GM18951 (cell line): ENCODE data around the gene STXBP1.

ENCODE experiments used
- POLR2A ChIP-seq: IDR thresholded peaks from 4 replicates; pipeline ENCODE4 v1.6.1; 2011; ENCODE audit warnings: mild to moderate bottlenecking; ENCODE audit not compliant: insufficient read length, insufficient read depth; ENCODE audit errors: extremely low read depth
- in situ Hi-C: fragments of 300-500 bp; cut with MboI; formaldehyde crosslinking; loops from one replicate; pipeline ENCODE4 v1.12.0; 2022; ENCODE audit warnings: low sequenced_read_pairs, mixed read lengths, inconsistent platforms; ENCODE audit not compliant: unreplicated experiment

The STXBP1 gene

GRCh38 chr9:127662617-127663016, 50.5 kb downstream of the STXBP1 start:
- in situ Hi-C loops = no loop called here
- no peak for TF ChIP-seq POLR2A

GRCh38 chr9:127664324-127664677, 52.2 kb downstream of the STXBP1 start:
- no peak for TF ChIP-seq POLR2A
- in situ Hi-C loops = no loop called here

GRCh38 chr9:127664678-127665507, 52.8 kb downstream of the STXBP1 start:
- TF ChIP-seq POLR2A = no peak
- in situ Hi-C loops = no loop called here

GRCh38 chr9:127667127-127667844, 55.2 kb downstream of the STXBP1 start:
- no peak for TF ChIP-seq POLR2A
- in situ Hi-C loops = no loop called here

- TF ChIP-seq POLR2A = no peak
- in situ Hi-C loops = no loop called here
Measured at GRCh38 chr9:127667906-127668305, 55.8 kb downstream of the STXBP1 start.

GRCh38 chr9:127673234-127673633, 61.2 kb downstream of the STXBP1 start:
- no peak for TF ChIP-seq POLR2A
- in situ Hi-C loops = no loop called here

- no peak for TF ChIP-seq POLR2A
- in situ Hi-C loops = no loop called here
Measured at GRCh38 chr9:127676638-127677037, 64.6 kb downstream of the STXBP1 start.

- in situ Hi-C loops = no loop called here
- TF ChIP-seq POLR2A = no peak
Measured at GRCh38 chr9:127679506-127679905, 67.4 kb downstream of the STXBP1 start.

- in situ Hi-C loops = no loop called here
- TF ChIP-seq POLR2A = no peak
Measured at GRCh38 chr9:127680226-127680625, 68.1 kb downstream of the STXBP1 start.

- in situ Hi-C loops = no loop called here
- TF ChIP-seq POLR2A = no peak
Measured at GRCh38 chr9:127680846-127681245, 68.8 kb downstream of the STXBP1 start.

- in situ Hi-C loops = no loop called here
- TF ChIP-seq POLR2A = no peak
Measured at GRCh38 chr9:127682351-127683136, 70.5 kb downstream of the STXBP1 start.

- no peak for TF ChIP-seq POLR2A
- in situ Hi-C loops = no loop called here
Measured at GRCh38 chr9:127683723-127684122, 71.6 kb downstream of the STXBP1 start.

GRCh38 chr9:127684576-127684975, 72.5 kb downstream of the STXBP1 start:
- in situ Hi-C loops = no loop called here
- no peak for TF ChIP-seq POLR2A
